Gastroesophageal sphincter (tissue), 4 donors: ENCODE measurements around the gene DPYD. TPM values are rescaled to one million over a fixed set of nuclear protein-coding genes. Genes with fewer than 3 reads are reported as not detected.

Experiments
- ATAC-seq: fragments of 150-250 bp; one replicate; pipeline ENCODE4 v1.9.1; 2016; ENCODE audit warnings: mild to moderate bottlenecking, moderate library complexity
- H3K27ac ChIP-seq, 4 donors: fragments of 200-600 bp; sonication (generic) in 3 of 4; 1 replicate in 3 of 4; 2 replicates in 1 of 4; pipeline ENCODE4 v1.5.1; 2016 to 2019
- H3K27me3 ChIP-seq: fragments of 200-600 bp; sonication (generic); one replicate; pipeline ENCODE4 v1.5.1; 2019
- H3K36me3 ChIP-seq, 2 donors: fragments of 200-600 bp; sonication (generic); one replicate each; pipeline ENCODE4 v1.5.1; 2019; ENCODE audit warnings: control low read depth in 1 of 2
- H3K4me1 ChIP-seq, 3 donors: fragments of 200-600 bp; sonication (generic); 1 replicate in 2 of 3; 2 replicates in 1 of 3; pipeline ENCODE4 v1.5.1; 2016 to 2019; ENCODE audit warnings: control low read depth in 2 of 3
- H3K4me3 ChIP-seq, 2 donors: fragments of 200-600 bp; sonication (generic); one replicate each; pipeline ENCODE4 v1.5.1; 2019; ENCODE audit warnings: mild to moderate bottlenecking in 1 of 2, moderate library complexity in 1 of 2
- H3K9me3 ChIP-seq, 3 donors: fragments of 200-600 bp; sonication (generic); one replicate each; pipeline ENCODE4 v1.5.1; 2017 to 2019; ENCODE audit warnings: control low read depth in 2 of 3
- CTCF ChIP-seq, 4 experiments: fragments of 200-600 bp in 2 of 4; fragments of 450-650 bp in 2 of 4; sonication (generic) in 1 of 4; IDR thresholded peaks; one replicate each; pipeline ENCODE4 v1.5.1; 2017 to 2019; ENCODE audit warnings: antibody characterized with exemption in 4 of 4, mild to moderate bottlenecking in 2 of 4, moderate library complexity in 2 of 4
- EP300 ChIP-seq: sonication (generic); formaldehyde crosslinking; IDR thresholded peaks from one replicate; pipeline ENCODE4 v1.6.1; 2017; ENCODE audit warnings: antibody characterized with exemption, mild to moderate bottlenecking
- POLR2A ChIP-seq, 2 donors: fragments of 450-650 bp; IDR thresholded peaks; one replicate each; pipeline ENCODE4 v1.6.1; 2017; ENCODE audit warnings: antibody characterized with exemption in 2 of 2, mild to moderate bottlenecking in 2 of 2, moderate library complexity in 1 of 2
- POLR2AphosphoS5 ChIP-seq: sonication (generic); formaldehyde crosslinking; IDR thresholded peaks from one replicate; pipeline ENCODE4 v1.6.1; 2017; ENCODE audit warnings: antibody characterized with exemption
- WGBS, 2 donors: methylation state at CpG; one replicate each; pipeline ENCODE4 v1.1.5; 2018; ENCODE audit warnings: low coverage in 1 of 2; 5-methylcytosine and 5-hydroxymethylcytosine counted together
- total RNA-seq, 4 donors: library from RNA; depleted of rRNA; stranded (reverse); fragments of >200 nt; gene quantifications; one replicate each; pipeline ENCODE4 v1.1.0, GENCODE V29; 2016

DPYD gene
- total RNA-seq, 4 donors from 2014 or later, result 31.2 to 53.0 (median 43.2) TPM

- TF ChIP-seq CTCF (IDR thresholded peaks at IDR 0.05) (no peak), POLR2A (IDR thresholded peaks at IDR 0.05) (no peak), POLR2AphosphoS5 (no peak), EP300 (no peak)
- WGBS, 2 donors, result 79 to 87% methylated on average over 3 of the region's 3 CpGs
- no peak overlapping the region for H3K4me3 ChIP-seq
- H3K9me3 ChIP-seq, result no peaks in the 10 kb centered on the region
- ATAC-seq, result no peak
- no peaks in the 10 kb centered on the region for H3K4me1 ChIP-seq
- no peak overlapping the region for H3K27ac ChIP-seq
- no peaks in the 10 kb centered on the region for H3K27me3 ChIP-seq
- H3K36me3 ChIP-seq, result no peaks in the 10 kb centered on the region
Measured at GRCh38 chr1:97603218-97603617, 317.6 kb downstream of the DPYD start.

GRCh38 chr1:97599447-97599846, 321.4 kb downstream of the DPYD start:
- no peak overlapping the region for H3K4me3 ChIP-seq
- no peak for ATAC-seq
- no peaks in the 10 kb centered on the region for H3K27me3 ChIP-seq
- TF ChIP-seq POLR2A (IDR thresholded peaks at IDR 0.05), result no peak
- TF ChIP-seq EP300, result no peak
- no peak for TF ChIP-seq POLR2AphosphoS5
- TF ChIP-seq CTCF (IDR thresholded peaks at IDR 0.05), result no peak
- no peaks in the 10 kb centered on the region for H3K9me3 ChIP-seq
- H3K27ac ChIP-seq, result no peak overlapping the region
- H3K4me1 ChIP-seq, result no peaks in the 10 kb centered on the region
- 100% methylated on average over 1 of the region's 2 CpGs; no CpG with 5 or more reads in 1 of the 2 donors for WGBS, 2 donors
- H3K36me3 ChIP-seq, result peaks cover 0 to 3% of the 10 kb centered on the region in 2 donors

- TF ChIP-seq CTCF (IDR thresholded peaks at IDR 0.05), result no peak
- no peak for TF ChIP-seq EP300
- 92 to 97% methylated on average over 8 of the region's 8 CpGs for WGBS, 2 donors
- Histone ChIP-seq H3K4me3 (no peak overlapping the region), H3K36me3 (peaks cover 0 to 34% of the 10 kb centered on the region in 2 donors), H3K9me3 (no peaks in the 10 kb centered on the region), H3K27ac (no peak overlapping the region), H3K4me1 (no peaks in the 10 kb centered on the region), H3K27me3 (no peaks in the 10 kb centered on the region)
- no peak for ATAC-seq
Measured at GRCh38 chr1:97593192-97593591, 327.6 kb downstream of the DPYD start.

GRCh38 chr1:97588772-97589171, 332.1 kb downstream of the DPYD start:
- Histone ChIP-seq H3K4me3 (no peak overlapping the region), H3K9me3 (no peaks in the 10 kb centered on the region), H3K27ac (no peak overlapping the region), H3K4me1 (no peaks in the 10 kb centered on the region), H3K27me3 (no peaks in the 10 kb centered on the region), H3K36me3 (peaks cover 0 to 30% of the 10 kb centered on the region in 2 donors)
- no peak for ATAC-seq
- TF ChIP-seq POLR2AphosphoS5 (no peak), CTCF (IDR thresholded peaks at IDR 0.05) (no peak), POLR2A (IDR thresholded peaks at IDR 0.05) (no peak), EP300 (no peak)

GRCh38 chr1:97581614-97582051, 339.2 kb downstream of the DPYD start:
- TF ChIP-seq CTCF (IDR thresholded peaks at IDR 0.05) (no peak), POLR2A (IDR thresholded peaks at IDR 0.05) (no peak), POLR2AphosphoS5 (no peak), EP300 (no peak)
- Histone ChIP-seq H3K27ac (no peak overlapping the region), H3K4me3 (no peak overlapping the region), H3K9me3 (no peaks in the 10 kb centered on the region), H3K4me1 (no peaks in the 10 kb centered on the region), H3K27me3 (no peaks in the 10 kb centered on the region), H3K36me3 (no peaks in the 10 kb centered on the region)
- ATAC-seq, result no peak
- 86 to 90% methylated on average over 2 of the region's 2 CpGs for WGBS, 2 donors
